Upper lobe of right lung (tissue), 1 donor: ENCODE measurements around the gene VARS2. TPM values are rescaled to one million over a fixed set of nuclear protein-coding genes. Genes with fewer than 3 reads are reported as not detected.

Experiments
- ATAC-seq: fragments of 200-7000 bp; cut with Tn5 transposase; one replicate; pipeline ENCODE4 v1.9.1; 2020; ENCODE audit warnings: mild to moderate bottlenecking, moderate library complexity
- DNase-seq: peaks from one replicate; pipeline ENCODE4 v3.0.0-alpha.2; 2020
- H3K27ac ChIP-seq: fragments of 200-600 bp; one replicate; pipeline ENCODE4 v1.8.0; 2022
- H3K27me3 ChIP-seq: fragments of 200-600 bp; one replicate; pipeline ENCODE4 v1.8.0; 2022; ENCODE audit warnings: mild to moderate bottlenecking
- H3K36me3 ChIP-seq: fragments of 200-600 bp; one replicate; pipeline ENCODE4 v1.8.0; 2022
- H3K4me1 ChIP-seq: fragments of 200-600 bp; one replicate; pipeline ENCODE4 v1.8.0; 2022
- H3K4me3 ChIP-seq: fragments of 200-600 bp; one replicate; pipeline ENCODE4 v1.8.0; 2022; ENCODE audit warnings: mild to moderate bottlenecking
- H3K9me3 ChIP-seq: fragments of 200-600 bp; one replicate; pipeline ENCODE4 v1.8.0; 2022
- CTCF ChIP-seq: fragments of 200-600 bp; IDR thresholded peaks from one replicate; pipeline ENCODE4 v1.8.0; 2022; ENCODE audit warnings: antibody characterized with exemption
- intact Hi-C: fragments of 100-400 bp; cut with DNase I; formaldehyde crosslinking; loops from one replicate; pipeline ENCODE4 v1.11.0; 2022
- total RNA-seq: library from RNA; stranded (reverse); fragmentation: NEBNext Ultra II Directional; extraction: Animal tissue kit (Norgen Biotek cat#: 25700); gene quantifications from one replicate; pipeline ENCODE4 v1.2.1, GENCODE V29; 2021
- donor health status: DM: no; HTN: yes; CAD: no; lungs with severe emphysema.

VARS2 gene
- total RNA-seq, 1 donor from 2014 or later: 28.7 TPM

DNA sequence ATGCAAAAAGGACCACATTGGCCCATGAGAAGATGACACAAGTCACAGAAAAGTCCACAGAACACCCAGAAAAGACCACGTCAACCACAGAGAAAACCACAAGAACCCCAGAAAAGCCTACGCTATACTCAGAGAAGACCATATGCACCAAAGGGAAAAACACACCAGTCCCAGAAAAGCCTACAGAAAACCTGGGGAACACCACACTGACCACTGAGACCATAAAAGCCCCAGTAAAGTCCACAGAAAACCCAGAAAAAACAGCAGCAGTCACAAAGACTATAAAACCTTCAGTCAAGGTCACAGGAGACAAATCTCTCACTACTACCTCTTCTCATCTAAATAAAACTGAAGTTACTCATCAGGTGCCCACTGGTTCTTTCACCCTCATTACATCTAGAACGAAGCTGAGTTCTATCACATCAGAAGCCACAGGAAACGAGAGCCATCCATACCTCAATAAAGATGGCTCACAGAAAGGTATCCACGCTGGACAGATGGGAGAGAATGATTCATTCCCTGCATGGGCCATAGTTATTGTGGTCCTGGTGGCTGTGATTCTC is 38.0 kb downstream of the VARS2 start:
- H3K36me3 ChIP-seq: no peaks in the 10 kb centered on the region
- ATAC-seq: no peak
- H3K9me3 ChIP-seq: no peaks in the 10 kb centered on the region
- peaks cover 7% of the 10 kb centered on the region for H3K4me1 ChIP-seq
- no peak for TF ChIP-seq CTCF
- no peak for DNase-seq
- H3K4me3 ChIP-seq: no peak overlapping the region
- H3K27me3 ChIP-seq: no peaks in the 10 kb centered on the region
- intact Hi-C loops: no loop called here
- no peak overlapping the region for H3K27ac ChIP-seq

DNA sequence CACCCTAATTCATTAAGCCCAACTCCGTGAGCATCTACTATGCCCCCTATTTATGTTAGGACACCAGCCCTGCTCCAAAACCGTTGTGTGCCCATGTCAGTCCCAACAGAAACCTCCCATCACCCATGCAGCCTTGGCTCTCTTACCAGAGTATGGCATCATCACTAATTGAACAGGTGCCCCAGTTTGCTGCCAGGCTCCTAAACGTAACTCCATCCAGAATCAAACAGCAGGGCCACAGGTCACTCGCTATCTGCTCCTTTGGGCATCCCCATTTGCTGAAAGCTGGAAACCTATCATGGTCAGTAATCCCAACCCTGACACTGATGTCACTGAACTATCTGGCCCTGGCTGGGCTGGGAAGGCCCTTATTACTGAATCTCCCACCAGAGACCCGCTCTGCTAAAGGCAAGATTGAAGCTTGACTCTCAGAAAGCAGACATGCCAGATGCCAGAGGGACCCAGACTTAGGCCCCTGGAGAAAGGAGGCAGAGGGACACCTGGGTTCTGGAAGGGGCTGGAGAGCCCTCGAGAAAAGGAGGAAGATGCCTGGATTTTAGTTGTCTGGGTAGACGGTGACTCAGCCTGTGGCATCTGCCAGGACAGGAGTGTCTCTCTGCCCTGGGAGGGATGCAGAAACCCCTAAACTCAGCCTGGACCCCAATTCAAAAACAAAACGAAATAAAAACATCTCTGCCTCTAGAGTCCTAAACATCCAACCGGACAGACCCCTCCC is 40.8 kb downstream of the VARS2 start:
- no peak for ATAC-seq
- no peaks in the 10 kb centered on the region for H3K36me3 ChIP-seq
- no peaks in the 10 kb centered on the region for H3K9me3 ChIP-seq
- no peak for DNase-seq
- intact Hi-C loops: no loop called here
- H3K4me3 ChIP-seq: peak overlapping the region; percentile 39
- no peak for TF ChIP-seq CTCF
- peaks cover 7% of the 10 kb centered on the region for H3K4me1 ChIP-seq
- H3K27me3 ChIP-seq: no peaks in the 10 kb centered on the region
- peak overlapping the region; percentile 64 for H3K27ac ChIP-seq

DNA sequence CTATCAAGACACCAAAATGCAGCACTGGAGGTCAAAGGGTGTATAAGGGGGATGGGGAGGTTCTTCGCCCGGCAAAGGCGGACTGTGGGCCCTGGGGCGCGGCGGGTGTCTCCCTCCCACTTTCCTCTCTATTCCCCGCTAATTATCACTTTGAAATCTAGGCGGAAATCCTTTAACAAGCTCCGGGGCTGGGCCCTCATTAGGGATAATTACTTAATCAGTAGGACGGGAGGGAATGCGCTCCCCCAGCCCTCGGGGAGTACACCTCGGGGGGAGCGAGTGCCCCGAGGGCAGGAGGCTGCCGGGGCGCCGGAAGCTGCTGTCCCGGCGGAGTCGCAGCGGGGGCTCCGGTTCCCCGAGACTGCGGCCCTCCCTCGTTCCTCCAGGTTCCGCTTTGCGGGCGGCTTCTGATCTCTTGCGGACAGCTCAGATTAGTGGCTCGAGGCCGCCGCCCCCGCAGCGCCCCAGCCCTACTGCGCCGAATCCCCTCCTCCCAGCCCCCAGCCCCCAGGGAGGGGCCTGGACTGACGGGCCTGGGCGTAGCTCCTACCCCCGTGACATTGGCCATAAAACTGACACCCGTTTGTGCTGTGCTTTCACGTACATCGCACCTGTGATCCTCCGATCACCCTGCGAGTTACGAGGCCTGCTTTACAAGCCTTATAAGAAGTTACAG is 41.5 kb downstream of the VARS2 start:
- Histone ChIP-seq H3K36me3 (no peaks in the 10 kb centered on the region), H3K4me3 (peak overlapping the region; percentile 39), H3K9me3 (no peaks in the 10 kb centered on the region), H3K27me3 (no peaks in the 10 kb centered on the region), H3K27ac (peak overlapping the region; percentile 64), H3K4me1 (peaks cover 7% of the 10 kb centered on the region)
- DNase-seq (peak; percentile 91), ATAC-seq (peak; percentile 95)
- intact Hi-C loops: no loop called here
- no peak for TF ChIP-seq CTCF

DNA sequence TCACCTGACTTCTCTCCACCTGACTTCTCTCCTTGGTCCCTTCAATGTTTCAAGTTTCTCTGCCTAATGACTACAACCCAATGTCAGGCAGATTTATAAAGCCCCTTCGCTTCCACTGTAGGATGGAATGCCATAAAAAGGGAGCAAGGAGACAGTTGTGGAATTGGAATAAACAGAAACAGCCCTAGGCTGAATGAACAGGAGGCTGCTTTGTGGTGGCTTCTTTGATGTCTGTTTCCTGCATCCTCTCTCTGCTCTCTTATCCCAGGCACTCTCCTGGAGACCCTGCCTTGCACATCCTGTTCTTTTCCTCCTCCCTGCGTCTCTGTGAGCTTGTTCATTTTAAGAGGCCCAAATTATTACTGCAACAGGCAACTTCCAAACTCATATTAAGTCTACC is 43.7 kb downstream of the VARS2 start:
- Histone ChIP-seq H3K27me3 (no peaks in the 10 kb centered on the region), H3K27ac (no peak overlapping the region), H3K36me3 (no peaks in the 10 kb centered on the region), H3K9me3 (no peaks in the 10 kb centered on the region), H3K4me1 (peaks cover 7% of the 10 kb centered on the region), H3K4me3 (no peak overlapping the region)
- DNase-seq (no peak), ATAC-seq (no peak)
- intact Hi-C loops: no loop called here
- no peak for TF ChIP-seq CTCF

DNA sequence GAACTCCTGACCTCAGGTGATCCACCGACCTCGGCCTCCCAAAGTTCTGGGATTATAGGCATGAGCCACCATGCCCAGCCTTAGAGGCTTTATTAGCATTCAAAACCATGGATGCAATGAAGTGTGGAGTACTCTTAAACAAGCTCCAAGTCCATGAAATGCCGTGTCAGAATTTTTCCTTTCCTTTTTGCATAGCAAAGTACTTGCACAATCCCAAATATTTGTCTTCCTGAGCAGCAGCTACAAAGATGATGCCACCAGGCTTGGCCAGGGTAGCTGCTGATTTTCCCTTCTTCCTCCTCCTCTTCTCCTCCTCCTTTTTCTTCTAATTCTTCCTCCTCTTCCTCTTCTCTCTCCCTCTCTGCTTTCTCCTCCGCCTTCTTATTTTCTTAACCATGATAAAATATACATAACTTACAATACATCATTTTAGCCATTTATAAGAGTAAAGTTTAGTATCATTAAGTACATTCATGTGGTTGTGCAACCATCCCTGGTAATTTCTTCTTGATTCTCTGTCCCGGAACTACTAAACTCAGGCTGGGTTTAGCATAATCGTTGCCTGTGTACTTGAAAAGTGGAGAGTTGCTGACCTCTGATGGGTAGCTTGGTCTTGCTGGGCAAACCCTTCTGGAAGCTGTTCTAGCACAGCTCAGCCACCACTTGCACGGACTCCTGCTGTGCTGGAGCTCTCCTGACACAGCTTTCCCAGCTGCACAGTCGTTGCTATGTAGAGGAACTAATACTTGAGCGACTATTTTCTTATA is 47.1 kb downstream of the VARS2 start:
- H3K36me3 ChIP-seq: no peaks in the 10 kb centered on the region
- no peaks in the 10 kb centered on the region for H3K4me1 ChIP-seq
- no peaks in the 10 kb centered on the region for H3K27me3 ChIP-seq
- peak overlapping the region; percentile 42 for H3K27ac ChIP-seq
- no peaks in the 10 kb centered on the region for H3K9me3 ChIP-seq
- DNase-seq: no peak
- H3K4me3 ChIP-seq: no peak overlapping the region
- no peak for TF ChIP-seq CTCF
- ATAC-seq: peak; percentile 85
- intact Hi-C loops: no loop called here
